ENCODE data around the gene CAPS.

GRCh38 chr19:5911366-5911765 is 2.7 kb upstream of the CAPS start:
- TF ChIP-seq SREBF2 (IDR thresholded peaks at IDR 0.05): no peak
- TF ChIP-seq NPAS2 (CRISPR knock-in tag; IDR thresholded peaks at IDR 0.05; ENCODE audit: borderline replicate concordance): no peak
- no peak for TF ChIP-seq POLR2A (IDR thresholded peaks at IDR 0.05; ENCODE audit: low read length)
- TF ChIP-seq CTCF (IDR thresholded peaks at IDR 0.05): no peak
- TF ChIP-seq EHMT2 (IDR thresholded peaks at IDR 0.05; ENCODE audit: low read depth): no peak
- TF ChIP-seq EHF (CRISPR knock-in tag; IDR thresholded peaks at IDR 0.05): no peak
- TF ChIP-seq EP300 (IDR thresholded peaks at IDR 0.05): no peak
- TF ChIP-seq RAD21 (conservative IDR thresholded peaks at IDR 0.05 in 1 of 2, IDR thresholded peaks at IDR 0.05 in 1 of 2): no peak
- no peak for TF ChIP-seq ZNF302 (CRISPR knock-in tag; IDR thresholded peaks at IDR 0.05)
- TF ChIP-seq BHLHE40 (IDR thresholded peaks at IDR 0.05; ENCODE audit: low read depth, low read length): no peak
- TF ChIP-seq MYC (IDR thresholded peaks at IDR 0.05; ENCODE audit: borderline replicate concordance, low read length): no peak
- TF ChIP-seq REST (IDR thresholded peaks at IDR 0.05): no peak
- TF ChIP-seq CEBPB (IDR thresholded peaks at IDR 0.05): no peak
- no peak for TF ChIP-seq NR3C1 (IDR thresholded peaks at IDR 0.05)
